H1 (cell line): ENCODE measurements around the gene MAFG. TPM values are rescaled to one million over a fixed set of nuclear protein-coding genes. Genes with fewer than 3 reads are reported as not detected.

Source experiments
- CTCF ChIA-PET: fragments of 300-600 bp; sonication (Branson Sonifier 250); formaldehyde crosslinking; loops from one replicate; lab custom pipeline; 2021; ENCODE audit not compliant: partially characterized antibody; lab: Charles Lee
- POLR2A ChIA-PET: fragments of 300-600 bp; sonication (Branson Sonifier 250); formaldehyde crosslinking; loops from one replicate; lab custom pipeline; 2021; ENCODE audit warnings: inconsistent platforms; ENCODE audit not compliant: partially characterized antibody; lab: Charles Lee
- DNase-seq, 2 experiments: peaks; one replicate each; pipeline versions ENCODE4 v3.0.0 to v3.0.0-alpha.2; 2010 to 2022; ENCODE audit warnings: low spot score in 2 of 2, low read depth in 1 of 2, mixed read lengths in 1 of 2
- FAIRE-seq: peaks from 2 replicates; lab custom pipeline; 2011; peaks lifted over from hg19 to GRCh38; lab: Jason Lieb, UNC
- H2AFZ ChIP-seq: 2 replicates; pipeline ENCODE4 v1.8.1; 2012; ENCODE audit warnings: low read length, inconsistent platforms
- H2AK5ac ChIP-seq: 2 replicates; pipeline ENCODE4 v1.6.1; 2013; ENCODE audit warnings: low read depth, low read length
- H2BK120ac ChIP-seq: replicated peaks from 2 replicates; pipeline ENCODE3; 2013; ENCODE audit warnings: low read depth, low read length, inconsistent platforms
- H2BK12ac ChIP-seq: 2 replicates; pipeline ENCODE4 v1.6.1; 2013; ENCODE audit warnings: low read depth, low read length
- H2BK15ac ChIP-seq: 2 replicates; pipeline ENCODE4 v1.6.1; 2013; ENCODE audit warnings: low read length
- H2BK20ac ChIP-seq: 2 replicates; pipeline ENCODE4 v1.6.1; 2013; ENCODE audit warnings: low read length
- H2BK5ac ChIP-seq: 2 replicates; pipeline ENCODE4 v1.6.1; 2013; ENCODE audit warnings: low read depth, low read length
- H3K14ac ChIP-seq: 2 replicates; pipeline ENCODE4 v1.6.1; 2013; ENCODE audit warnings: inconsistent platforms; ENCODE audit not compliant: insufficient read length
- H3K18ac ChIP-seq: 2 replicates; pipeline ENCODE4 v1.6.1; 2013; ENCODE audit warnings: low read length; ENCODE audit errors: extremely low read depth
- H3K23ac ChIP-seq: 2 replicates; pipeline ENCODE4 v1.6.1; 2013; ENCODE audit warnings: inconsistent platforms; ENCODE audit not compliant: insufficient read length
- H3K23me2 ChIP-seq: 2 replicates; pipeline ENCODE4 v1.6.1; 2013; ENCODE audit warnings: low read depth, low read length
- H3K27ac ChIP-seq: 2 replicates; pipeline ENCODE4 v1.6.1; 2011; ENCODE audit warnings: low read depth, low read length, inconsistent platforms
- H3K27me3 ChIP-seq, 4 experiments: replicated peaks in 1 of 4; 1 replicate in 1 of 4; 2 replicates in 3 of 4; pipeline versions ENCODE4 v1.6.1 to v1.8.1; 2011 to 2013; ENCODE audit warnings: low read length in 3 of 4, mild to moderate bottlenecking in 3 of 4, inconsistent platforms in 2 of 4, mixed read lengths in 2 of 4, moderate library complexity in 1 of 4; ENCODE audit not compliant: control insufficient read depth in 3 of 4, insufficient read depth in 3 of 4; ENCODE audit errors: extremely low read depth in 1 of 4
- H3K36me3 ChIP-seq, 4 experiments: 2 replicates each; pipeline versions ENCODE4 v1.6.1 to v1.8.1; 2011 to 2013; ENCODE audit warnings: mild to moderate bottlenecking in 4 of 4, low read length in 3 of 4, moderate library complexity in 2 of 4, control low read depth in 1 of 4, inconsistent platforms in 1 of 4; ENCODE audit not compliant: insufficient read depth in 4 of 4, control insufficient read depth in 2 of 4
- H3K4ac ChIP-seq: replicated peaks from 2 replicates; pipeline ENCODE3; 2013; ENCODE audit warnings: low read length, low read depth, mixed read lengths, inconsistent platforms; ENCODE audit not compliant: insufficient read length
- H3K4me1 ChIP-seq, 4 experiments: replicated peaks in 1 of 4; 1 replicate in 1 of 4; 2 replicates in 3 of 4; pipeline versions ENCODE4 v1.6.1 to v1.8.1; 2011 to 2013; ENCODE audit warnings: low read length in 3 of 4, inconsistent platforms in 2 of 4, mixed read lengths in 1 of 4; ENCODE audit not compliant: insufficient read depth in 4 of 4, control insufficient read depth in 3 of 4
- H3K4me2 ChIP-seq, 2 experiments: 2 replicates each; pipeline versions ENCODE4 v1.6.1 to v1.8.1; 2011 to 2013; ENCODE audit warnings: low read depth in 2 of 2, low read length in 2 of 2, control low read depth in 1 of 2, inconsistent platforms in 1 of 2, mild to moderate bottlenecking in 1 of 2; ENCODE audit not compliant: insufficient read depth in 1 of 2
- H3K4me3 ChIP-seq, 4 experiments: fragments of 200-600, 300-600 bp in 1 of 4; sonication (generic), shearing (Covaris generic), sonication (Bioruptor Twin) in 1 of 4; 2 replicates each; pipeline versions ENCODE4 v1.5.1 to v1.8.1; 2011 to 2016; ENCODE audit warnings: low read length in 4 of 4, low read depth in 3 of 4, control low read depth in 2 of 4, inconsistent platforms in 2 of 4, mild to moderate bottlenecking in 2 of 4, mixed read lengths in 1 of 4, moderate library complexity in 1 of 4; ENCODE audit not compliant: insufficient read depth in 2 of 4; ENCODE audit errors: extremely low read depth in 1 of 4
- H3K56ac ChIP-seq: replicated peaks from 2 replicates; pipeline ENCODE3; 2013; ENCODE audit warnings: low read depth, mild to moderate bottlenecking, mixed read lengths, low read length, inconsistent platforms; ENCODE audit not compliant: insufficient read length
- H3K79me1 ChIP-seq: 2 replicates; pipeline ENCODE4 v1.6.1; 2013; ENCODE audit warnings: low read depth, low read length, control low read depth
- H3K79me2 ChIP-seq, 2 experiments: 2 replicates each; pipeline versions ENCODE4 v1.6.1 to v1.8.1; 2012 to 2013; ENCODE audit warnings: low read length in 2 of 2, mild to moderate bottlenecking in 2 of 2, inconsistent platforms in 1 of 2; ENCODE audit not compliant: insufficient read depth in 2 of 2, control insufficient read depth in 1 of 2
- H3K9ac ChIP-seq, 4 experiments: replicated peaks in 1 of 4; 1 replicate in 1 of 4; 2 replicates in 3 of 4; pipeline versions ENCODE4 v1.6.1 to v1.8.1; 2011 to 2013; ENCODE audit warnings: low read depth in 3 of 4, low read length in 3 of 4, control low read depth in 2 of 4, mild to moderate bottlenecking in 2 of 4, moderate library complexity in 2 of 4, inconsistent platforms in 1 of 4; ENCODE audit errors: extremely low read depth in 1 of 4
- H3K9me3 ChIP-seq, 2 experiments: 2 replicates each; pipeline versions ENCODE4 v1.6.1 to v1.8.1; 2012 to 2013; ENCODE audit warnings: mild to moderate bottlenecking in 2 of 2, moderate library complexity in 2 of 2, control low read depth in 1 of 2, inconsistent platforms in 1 of 2, low read depth in 1 of 2, low read length in 1 of 2, mixed read lengths in 1 of 2; ENCODE audit not compliant: insufficient read depth in 2 of 2
- H4K20me1 ChIP-seq, 2 experiments: replicated peaks in 1 of 2; 2 replicates each; pipeline versions ENCODE3 to v1.8.1; 2011 to 2013; ENCODE audit warnings: inconsistent platforms in 2 of 2, low read length in 2 of 2, mild to moderate bottlenecking in 1 of 2; ENCODE audit not compliant: insufficient read depth in 2 of 2, control insufficient read depth in 1 of 2
- H4K5ac ChIP-seq: 2 replicates; pipeline ENCODE4 v1.6.1; 2013; ENCODE audit warnings: low read length, low read depth, mixed read lengths, inconsistent platforms; ENCODE audit not compliant: insufficient read length
- H4K8ac ChIP-seq: 2 replicates; pipeline ENCODE4 v1.8.0; 2013; ENCODE audit warnings: mild to moderate bottlenecking, moderate library complexity, low read length, inconsistent platforms; ENCODE audit not compliant: insufficient read depth; ENCODE audit errors: extremely low read depth
- H4K91ac ChIP-seq: replicated peaks from 2 replicates; pipeline ENCODE3; 2013; ENCODE audit warnings: low read length, mixed read lengths, inconsistent platforms; ENCODE audit not compliant: insufficient read length
- WGBS, 2 experiments: shearing (Covaris generic) in 1 of 2; methylation state at CpG; one replicate each; pipeline versions ENCODE4 v1.1.6 to v1.1.7; 2013 to 2015; ENCODE audit warnings: low lambda C conversion rate in 2 of 2, mixed read lengths in 2 of 2, inconsistent platforms in 1 of 2, low coverage in 1 of 2, missing lambda C conversion rate in 1 of 2; ENCODE audit not compliant: insufficient replicate concordance in 2 of 2, insufficient coverage in 1 of 2, insufficient read length in 1 of 2; ENCODE audit errors: extremely low coverage in 1 of 2, missing lambda C conversion rate in 1 of 2; 5-methylcytosine and 5-hydroxymethylcytosine counted together
- polyA plus RNA-seq, 7 experiments: library from polyadenylated mRNA; depleted of rRNA in 3 of 7; stranded (reverse) in 5 of 7; unstranded in 2 of 7; fragments of >200 nt in 5 of 7; fragments of 200-250 nt in 2 of 7; gene quantifications; 1 replicate in 5 of 7; 2 replicates in 1 of 7; 4 replicates in 1 of 7; pipeline versions ENCODE4 v1.2.1 to v1.2.3, GENCODE V29; 2011 to 2013; ENCODE audit warnings: missing spikeins in 2 of 7, mixed read lengths in 2 of 7
- total RNA-seq: library from RNA; stranded (reverse); fragmentation: NEBNext Ultra II Directional; extraction: Animal tissue kit (Norgen Biotek cat#: 25700); gene quantifications from 2 replicates; pipeline ENCODE4 v1.2.1, GENCODE V29; 2021

MAFG gene
- total and polyA plus RNA-seq, 2 of the 8 experiments (the other 6 are each of a cell fraction or from before 2014, with no cell fraction given) = 25.5 to 26.9 TPM

- WGBS, 2 experiments = 30% methylated on average over 16 of the region's 36 CpGs; no CpG with 5 or more reads in 1 of the 2 experiments
Observed at GRCh38 chr17:81967533-81968395, 40.2 kb upstream of the MAFG start.

More at GRCh38 chr17:81967533-81968395, 40.2 kb upstream of the MAFG start:
- Histone ChIP-seq H4K20me1 (peaks cover 1 to 3% of the 10 kb centered on the region in 2 experiments), H3K56ac (no peak overlapping the region), H2BK20ac (peak overlapping the region; percentile 97; the same call in 1 of the 2 replicates), H4K91ac (peak overlapping the region; percentile 87), H3K9me3 (no peaks in the 10 kb centered on the region), H3K36me3 (no peaks in the 10 kb centered on the region), H3K23me2 (no peaks in the 10 kb centered on the region), H2BK15ac (peak overlapping the region; percentile 88), H2AK5ac (no peak overlapping the region), H3K79me2 (no peaks in the 10 kb centered on the region), H2BK5ac (peak overlapping the region; percentile 18; the same call in 1 of the 2 replicates), H3K4me1 (peaks cover 0 to 19% (median 16%) of the 10 kb centered on the region in 4 experiments; a peak in 6 of 7 replicates), H3K9ac (no peak overlapping the region), H3K23ac (no peak overlapping the region), H3K4ac (no peak overlapping the region), H3K4me3 (peak overlapping the region in 1 of 4 experiments; percentile 40; a peak in 1 of 8 replicates), H4K8ac (no peak overlapping the region; the same call in 1 of the 2 replicates), H3K14ac (no peak overlapping the region), H4K5ac (no peak overlapping the region), H3K27ac (no peak overlapping the region), H2BK120ac (peak overlapping the region; percentile 5), H3K27me3 (peaks cover 0 to 43% (median 35%) of the 10 kb centered on the region in 4 experiments; a peak in 6 of 7 replicates), H2BK12ac (peak overlapping the region; percentile 87; the same call in 1 of the 2 replicates), H3K79me1 (no peaks in the 10 kb centered on the region), H3K4me2 (peak overlapping the region; percentile 8 to 58), H3K18ac (peak overlapping the region; percentile 90), H2AFZ (peak overlapping the region; percentile 49; the same call in 1 of the 2 replicates)
- FAIRE-seq = no peak
- POLR2A ChIA-PET = interaction anchor here (0.8 to 4.1 kb wide), 9 partner anchors 8 to 44 kb away, joined by 3 to 20 read pairs (median 5); partner anchors contain the start of genes ASPSCR1 and MAFG
- CTCF ChIA-PET = interaction anchor here (0.7 to 2.9 kb wide), 10 partner anchors 9 to 70 kb away, joined by 3 to 16 read pairs (median 4); partner anchors contain the start of gene DCXR
- DNase-seq = peak; percentile 43 to 81
